ENCODE measurements around the gene TUBGCP3. TPM values are rescaled to one million over a fixed set of nuclear protein-coding genes. Genes with fewer than 3 reads are reported as not detected.

The TUBGCP3 gene
- total and polyA plus RNA-seq, 9 of the 15 experiments (the other 6 are each of a cell fraction or from before 2014, with no cell fraction given), result 3.0 to 24.8 (median 15.2) TPM

DNA sequence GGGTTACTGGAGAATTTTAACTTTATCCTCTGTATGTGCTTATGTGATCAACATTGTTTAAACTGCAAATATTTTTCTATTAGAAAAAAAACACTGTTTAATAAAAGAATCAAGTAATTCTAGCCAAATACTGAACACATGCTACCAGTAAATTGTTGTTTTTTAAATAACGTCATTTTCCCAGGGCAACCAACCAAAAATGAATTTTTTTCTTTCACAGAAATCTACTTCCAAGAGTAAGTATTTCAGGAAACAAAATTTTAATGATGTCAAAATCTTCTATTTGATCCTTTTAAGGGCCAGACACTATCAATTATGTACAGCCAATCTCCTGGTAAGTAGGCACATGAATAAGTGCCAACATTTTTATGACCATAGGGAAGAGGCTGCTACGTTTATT lies 57.1 kb downstream of the TUBGCP3 start:
- FAIRE-seq, result no peak
- WGBS (ENCODE audit: insufficient coverage, low coverage, missing lambda C conversion rate), result 76% methylated on average over 2 of the region's 2 CpGs

More for the DNA sequence above, 57.1 kb downstream of the TUBGCP3 start:
- TF ChIP-seq, protein P1, sequence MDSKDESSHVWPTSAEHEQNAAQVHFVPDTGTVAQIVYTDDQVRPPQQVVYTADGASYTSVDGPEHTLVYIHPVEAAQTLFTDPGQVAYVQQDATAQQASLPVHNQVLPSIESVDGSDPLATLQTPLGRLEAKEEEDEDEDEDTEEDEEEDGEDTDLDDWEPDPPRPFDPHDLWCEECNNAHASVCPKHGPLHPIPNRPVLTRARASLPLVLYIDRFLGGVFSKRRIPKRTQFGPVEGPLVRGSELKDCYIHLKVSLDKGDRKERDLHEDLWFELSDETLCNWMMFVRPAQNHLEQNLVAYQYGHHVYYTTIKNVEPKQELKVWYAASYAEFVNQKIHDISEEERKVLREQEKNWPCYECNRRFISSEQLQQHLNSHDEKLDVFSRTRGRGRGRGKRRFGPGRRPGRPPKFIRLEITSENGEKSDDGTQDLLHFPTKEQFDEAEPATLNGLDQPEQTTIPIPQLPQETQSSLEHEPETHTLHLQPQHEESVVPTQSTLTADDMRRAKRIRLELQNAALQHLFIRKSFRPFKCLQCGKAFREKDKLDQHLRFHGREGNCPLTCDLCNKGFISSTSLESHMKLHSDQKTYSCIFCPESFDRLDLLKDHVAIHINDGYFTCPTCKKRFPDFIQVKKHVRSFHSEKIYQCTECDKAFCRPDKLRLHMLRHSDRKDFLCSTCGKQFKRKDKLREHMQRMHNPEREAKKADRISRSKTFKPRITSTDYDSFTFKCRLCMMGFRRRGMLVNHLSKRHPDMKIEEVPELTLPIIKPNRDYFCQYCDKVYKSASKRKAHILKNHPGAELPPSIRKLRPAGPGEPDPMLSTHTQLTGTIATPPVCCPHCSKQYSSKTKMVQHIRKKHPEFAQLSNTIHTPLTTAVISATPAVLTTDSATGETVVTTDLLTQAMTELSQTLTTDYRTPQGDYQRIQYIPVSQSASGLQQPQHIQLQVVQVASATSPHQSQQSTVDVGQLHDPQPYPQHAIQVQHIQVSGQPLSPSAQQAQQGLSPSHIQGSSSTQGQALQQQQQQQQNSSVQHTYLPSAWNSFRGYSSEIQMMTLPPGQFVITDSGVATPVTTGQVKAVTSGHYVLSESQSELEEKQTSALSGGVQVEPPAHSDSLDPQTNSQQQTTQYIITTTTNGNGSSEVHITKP (IDR thresholded peaks at IDR 0.05; ENCODE audit: partially characterized antibody), result no peak
- TF ChIP-seq HLTF (IDR thresholded peaks at IDR 0.05) (no peak), RBM25 (IDR thresholded peaks at IDR 0.05; ENCODE audit: low read depth, low read length, severe bottlenecking) (no peak)
- ATAC-seq (no peak), DNase-seq (ENCODE audit: extremely low read depth in 1 of 4, low spot score in 3 of 4) (no peak)
- Histone ChIP-seq H3K27me3 (ENCODE audit: control insufficient read depth in 2 of 2, insufficient read depth in 2 of 2, low read length in 2 of 2) (no peaks in the 10 kb centered on the region; a peak in 1 of 5 replicates), H3K79me2 (ENCODE audit: control insufficient read depth, insufficient read depth, low read length) (no peaks in the 10 kb centered on the region), H3K4me2 (ENCODE audit: insufficient read depth, low read length) (no peak overlapping the region), H3K36me3 (ENCODE audit: control insufficient read depth, insufficient read depth, low read length) (peaks cover 14% of the 10 kb centered on the region), H3K4me3 (no peak overlapping the region), H3K27ac (ENCODE audit: extremely low read depth, low read depth, low read length) (no peak overlapping the region), H3K9me3 (replicated peaks; ENCODE audit: control insufficient read depth, insufficient read depth, low read depth, low read length) (no peaks in the 10 kb centered on the region), H2AFZ (ENCODE audit: low read depth, low read length) (no peak overlapping the region), H3K9me1 (ENCODE audit: control insufficient read depth, insufficient read depth, low read length) (no peaks in the 10 kb centered on the region), H4K20me1 (replicated peaks; ENCODE audit: control insufficient read depth, insufficient read depth, low read length) (no peaks in the 10 kb centered on the region), H3K9ac (ENCODE audit: insufficient read depth in 1 of 2, low read depth in 2 of 2, low read length in 2 of 2) (no peak overlapping the region), H3K4me1 (replicated peaks in 1 of 2; ENCODE audit: control insufficient read depth in 2 of 2, insufficient read depth in 2 of 2, low read length in 2 of 2) (no peaks in the 10 kb centered on the region)
- CTCF ChIA-PET (ENCODE audit: low intra/inter-chr PET ratio), result no interaction called here
- no TSS peak for BruUV-seq (replicated peaks)
- intact Hi-C loops (cut with micrococcal nuclease), result no loop called here
- in situ Hi-C loops (cut with MboI), result no loop called here
- POLR2A ChIA-PET, result no interaction called here
